ENCODE data around the gene ZEB1.

ZEB1 gene

DNA sequence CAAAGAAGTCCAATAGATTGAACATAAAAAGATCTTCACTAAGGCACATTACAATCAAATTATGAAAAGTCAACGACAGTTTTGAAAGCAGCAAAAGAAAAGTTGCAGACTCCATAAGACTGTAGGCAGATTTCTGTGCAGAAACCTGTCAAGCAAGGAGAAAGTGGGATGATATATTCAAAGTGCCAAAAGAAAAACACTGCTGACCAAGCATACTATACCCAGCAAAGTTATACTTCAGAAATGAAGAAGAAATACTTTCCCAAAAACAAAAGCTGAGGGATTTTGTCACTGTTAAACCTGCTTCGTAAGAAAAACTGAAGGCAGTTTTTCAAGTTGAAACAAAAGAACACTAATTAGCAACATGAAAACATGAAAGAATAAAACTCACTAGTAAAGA lies 145.5 kb downstream of the ZEB1 start:
- Histone ChIP-seq H4K91ac (ENCODE audit: low read depth, low read length) (no peak overlapping the region), H2BK5ac (ENCODE audit: low read depth, low read length, poor library complexity) (no peak overlapping the region), H3K79me2 (ENCODE audit: control insufficient read depth, insufficient read depth, low read length, poor library complexity) (no peaks in the 10 kb centered on the region), H2AK5ac (ENCODE audit: low read length) (no peak overlapping the region), H3K9me3 (ENCODE audit: insufficient read depth, low read depth, low read length) (no peaks in the 10 kb centered on the region), H3K79me1 (ENCODE audit: low read length) (no peaks in the 10 kb centered on the region), H4K8ac (ENCODE audit: low read depth, low read length) (no peak overlapping the region), H2BK120ac (ENCODE audit: insufficient read depth, low read length, poor library complexity) (no peak overlapping the region), H3K27me3 (ENCODE audit: insufficient read depth, low read length) (no peaks in the 10 kb centered on the region), H2AFZ (ENCODE audit: insufficient read depth, low read length, poor library complexity) (no peak overlapping the region), H3K4me2 (ENCODE audit: low read length) (no peak overlapping the region), H3K27ac (ENCODE audit: low read depth, low read length) (no peak overlapping the region), H3K23ac (ENCODE audit: low read length) (no peak overlapping the region), H3K14ac (ENCODE audit: low read length) (no peak overlapping the region), H3K9ac (ENCODE audit: low read length) (no peak overlapping the region), H3K4me3 (ENCODE audit: low read depth, low read length) (no peak overlapping the region), H4K12ac (ENCODE audit: low read depth, low read length) (no peak overlapping the region), H3K4ac (ENCODE audit: low read depth, low read length) (no peak overlapping the region), H3K36me3 (ENCODE audit: control insufficient read depth in 1 of 2, insufficient read depth in 2 of 2, low read length in 2 of 2) (no peaks in the 10 kb centered on the region), H2BK12ac (ENCODE audit: low read length) (no peak overlapping the region), H3K18ac (ENCODE audit: low read length) (no peak overlapping the region), H3K4me1 (ENCODE audit: control insufficient read depth in 1 of 2, insufficient read depth in 2 of 2, low read length in 2 of 2) (no peaks in the 10 kb centered on the region)
- no peak for DNase-seq
- no CpG with 5 or more reads among the region's 2 CpGs for WGBS (ENCODE audit: extremely low coverage, insufficient coverage, insufficient read length)

DNA sequence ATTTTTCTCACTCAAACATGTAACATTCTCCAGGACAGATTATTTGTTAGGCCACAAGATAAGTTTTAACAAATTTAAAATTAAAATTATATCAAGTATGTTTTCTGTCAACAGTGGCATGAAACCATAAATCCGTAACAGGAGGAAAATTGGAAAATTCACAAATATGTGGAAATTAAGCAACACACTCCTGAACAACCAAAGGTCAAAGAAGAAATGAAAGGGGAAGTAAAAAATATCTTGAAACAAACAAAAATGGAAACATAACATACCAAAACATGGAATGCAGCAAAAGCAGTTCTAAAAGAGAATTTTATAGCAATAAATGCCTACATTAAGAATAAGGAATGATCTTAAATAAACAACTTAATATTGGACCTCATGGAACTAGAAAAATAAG lies 147.3 kb downstream of the ZEB1 start:
- Histone ChIP-seq H2BK12ac (ENCODE audit: low read length) (no peak overlapping the region), H3K23ac (ENCODE audit: low read length) (no peak overlapping the region), H3K9me3 (ENCODE audit: insufficient read depth, low read depth, low read length) (no peaks in the 10 kb centered on the region), H3K27ac (ENCODE audit: low read depth, low read length) (no peak overlapping the region), H3K4me3 (ENCODE audit: low read depth, low read length) (no peak overlapping the region), H2AFZ (ENCODE audit: insufficient read depth, low read length, poor library complexity) (no peak overlapping the region), H3K27me3 (ENCODE audit: insufficient read depth, low read length) (no peaks in the 10 kb centered on the region), H3K36me3 (ENCODE audit: control insufficient read depth in 1 of 2, insufficient read depth in 2 of 2, low read length in 2 of 2) (no peaks in the 10 kb centered on the region), H3K4me1 (ENCODE audit: control insufficient read depth in 1 of 2, insufficient read depth in 2 of 2, low read length in 2 of 2) (no peaks in the 10 kb centered on the region), H4K91ac (ENCODE audit: low read depth, low read length) (no peak overlapping the region), H3K4ac (ENCODE audit: low read depth, low read length) (no peak overlapping the region), H3K4me2 (ENCODE audit: low read length) (no peak overlapping the region), H3K79me2 (ENCODE audit: control insufficient read depth, insufficient read depth, low read length, poor library complexity) (no peaks in the 10 kb centered on the region), H3K14ac (ENCODE audit: low read length) (no peak overlapping the region), H3K18ac (ENCODE audit: low read length) (no peak overlapping the region), H2AK5ac (ENCODE audit: low read length) (no peak overlapping the region), H3K79me1 (ENCODE audit: low read length) (no peaks in the 10 kb centered on the region), H3K9ac (ENCODE audit: low read length) (no peak overlapping the region), H2BK5ac (ENCODE audit: low read depth, low read length, poor library complexity) (no peak overlapping the region), H4K12ac (ENCODE audit: low read depth, low read length) (no peak overlapping the region), H4K8ac (ENCODE audit: low read depth, low read length) (no peak overlapping the region), H2BK120ac (ENCODE audit: insufficient read depth, low read length, poor library complexity) (no peak overlapping the region)
- peak in 1 of 2 donors; percentile 25 for DNase-seq
- WGBS (ENCODE audit: extremely low coverage, insufficient coverage, insufficient read length), result no CpG with 5 or more reads among the region's 1 CpG

DNA sequence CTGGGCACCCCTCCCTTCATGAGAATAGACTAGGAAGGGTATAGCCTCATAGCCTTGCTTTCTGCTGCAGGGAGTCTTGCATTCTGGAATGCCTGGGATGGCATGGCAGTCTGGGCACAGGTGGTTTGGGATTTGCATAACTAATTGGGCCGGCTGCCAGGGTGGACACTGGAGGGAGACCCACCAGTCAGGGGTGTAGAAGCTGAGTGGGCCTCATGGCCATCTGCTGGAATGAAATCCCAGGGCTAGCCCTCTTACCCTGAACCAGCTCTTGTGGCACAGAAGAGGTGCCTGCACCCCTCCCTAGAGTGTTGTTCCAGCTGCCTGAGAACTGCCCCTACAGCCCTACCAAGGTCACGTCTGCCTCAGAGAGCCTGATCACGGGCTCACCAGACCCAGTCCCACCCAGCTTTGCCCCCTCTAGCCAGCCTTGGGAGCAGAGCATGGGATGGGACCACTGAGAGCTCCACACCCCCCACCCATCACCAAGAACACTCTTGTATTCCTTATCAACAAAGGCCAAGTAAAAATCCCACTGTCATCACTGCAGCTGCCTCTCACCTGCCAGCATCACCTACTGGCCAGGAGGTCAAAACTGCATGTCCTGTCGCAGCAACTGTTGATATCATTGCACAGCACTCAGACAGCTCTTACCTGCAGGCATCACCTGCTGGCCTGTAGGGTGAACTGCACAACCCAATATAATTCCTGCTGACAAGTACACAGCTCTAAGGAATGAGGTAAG lies 148.9 kb downstream of the ZEB1 start:
- H3K4me3 ChIP-seq (ENCODE audit: low read depth, low read length), result no peak overlapping the region
- peak; percentile 46 to 66 for DNase-seq
- no peak overlapping the region for H2BK5ac ChIP-seq (ENCODE audit: low read depth, low read length, poor library complexity)
- H4K91ac ChIP-seq (ENCODE audit: low read depth, low read length), result no peak overlapping the region
- H3K36me3 ChIP-seq (ENCODE audit: control insufficient read depth in 1 of 2, insufficient read depth in 2 of 2, low read length in 2 of 2), result no peaks in the 10 kb centered on the region
- WGBS (ENCODE audit: extremely low coverage, insufficient coverage, insufficient read length), result no CpG with 5 or more reads among the region's 4 CpGs
- H4K8ac ChIP-seq (ENCODE audit: low read depth, low read length), result no peak overlapping the region
- H3K14ac ChIP-seq (ENCODE audit: low read length), result no peak overlapping the region
- H2AK5ac ChIP-seq (ENCODE audit: low read length), result no peak overlapping the region
- H3K4ac ChIP-seq (ENCODE audit: low read depth, low read length), result no peak overlapping the region
- H3K79me2 ChIP-seq (ENCODE audit: control insufficient read depth, insufficient read depth, low read length, poor library complexity), result no peaks in the 10 kb centered on the region
- no peak overlapping the region for H3K9ac ChIP-seq (ENCODE audit: low read length)
- no peak overlapping the region for H3K23ac ChIP-seq (ENCODE audit: low read length)
- H3K4me2 ChIP-seq (ENCODE audit: low read length), result no peak overlapping the region
- H3K27ac ChIP-seq (ENCODE audit: low read depth, low read length), result no peak overlapping the region
- no peak overlapping the region for H4K12ac ChIP-seq (ENCODE audit: low read depth, low read length)
- no peaks in the 10 kb centered on the region for H3K9me3 ChIP-seq (ENCODE audit: insufficient read depth, low read depth, low read length)
- no peak overlapping the region for H2BK120ac ChIP-seq (ENCODE audit: insufficient read depth, low read length, poor library complexity)
- no peak overlapping the region for H2AFZ ChIP-seq (ENCODE audit: insufficient read depth, low read length, poor library complexity)
- H3K79me1 ChIP-seq (ENCODE audit: low read length), result no peaks in the 10 kb centered on the region
- H2BK12ac ChIP-seq (ENCODE audit: low read length), result no peak overlapping the region
- H3K27me3 ChIP-seq (ENCODE audit: insufficient read depth, low read length), result no peaks in the 10 kb centered on the region
- no peaks in the 10 kb centered on the region for H3K4me1 ChIP-seq (ENCODE audit: control insufficient read depth in 1 of 2, insufficient read depth in 2 of 2, low read length in 2 of 2)
- no peak overlapping the region for H3K18ac ChIP-seq (ENCODE audit: low read length)

DNA sequence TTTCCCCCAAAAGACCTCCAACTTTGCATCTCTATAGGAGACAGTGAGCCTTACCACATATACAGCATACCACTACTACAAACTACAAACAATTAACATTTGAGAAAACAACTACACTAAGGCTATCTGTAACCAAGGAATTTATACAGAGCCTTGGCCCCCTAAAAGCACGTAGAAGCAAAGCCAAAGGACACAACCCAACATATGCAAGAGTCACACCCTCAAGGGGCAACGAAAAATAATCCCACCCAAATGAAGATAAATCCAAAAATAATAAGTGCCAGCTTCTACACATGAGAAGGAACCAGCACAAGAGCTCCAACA lies 149.5 kb downstream of the ZEB1 start:
- H4K91ac ChIP-seq (ENCODE audit: low read depth, low read length), result no peak overlapping the region

More for the DNA sequence above, 149.5 kb downstream of the ZEB1 start:
- Histone ChIP-seq H4K12ac (ENCODE audit: low read depth, low read length) (no peak overlapping the region), H3K27me3 (ENCODE audit: insufficient read depth, low read length) (no peaks in the 10 kb centered on the region), H2BK5ac (ENCODE audit: low read depth, low read length, poor library complexity) (no peak overlapping the region), H3K4me2 (ENCODE audit: low read length) (no peak overlapping the region), H2BK120ac (ENCODE audit: insufficient read depth, low read length, poor library complexity) (no peak overlapping the region), H3K18ac (ENCODE audit: low read length) (no peak overlapping the region), H3K4me3 (ENCODE audit: low read depth, low read length) (no peak overlapping the region), H3K23ac (ENCODE audit: low read length) (no peak overlapping the region), H3K9ac (ENCODE audit: low read length) (no peak overlapping the region), H2AFZ (ENCODE audit: insufficient read depth, low read length, poor library complexity) (no peak overlapping the region), H3K4me1 (ENCODE audit: control insufficient read depth in 1 of 2, insufficient read depth in 2 of 2, low read length in 2 of 2) (no peaks in the 10 kb centered on the region), H3K14ac (ENCODE audit: low read length) (no peak overlapping the region), H3K36me3 (ENCODE audit: control insufficient read depth in 1 of 2, insufficient read depth in 2 of 2, low read length in 2 of 2) (no peaks in the 10 kb centered on the region), H2AK5ac (ENCODE audit: low read length) (no peak overlapping the region), H3K4ac (ENCODE audit: low read depth, low read length) (no peak overlapping the region), H3K79me2 (ENCODE audit: control insufficient read depth, insufficient read depth, low read length, poor library complexity) (no peaks in the 10 kb centered on the region), H2BK12ac (ENCODE audit: low read length) (no peak overlapping the region), H3K9me3 (ENCODE audit: insufficient read depth, low read depth, low read length) (no peaks in the 10 kb centered on the region), H3K79me1 (ENCODE audit: low read length) (no peaks in the 10 kb centered on the region), H4K8ac (ENCODE audit: low read depth, low read length) (no peak overlapping the region), H3K27ac (ENCODE audit: low read depth, low read length) (no peak overlapping the region)
- no CpG with 5 or more reads among the region's 2 CpGs for WGBS (ENCODE audit: extremely low coverage, insufficient coverage, insufficient read length)
- DNase-seq, result no peak
